GM08714 (cell line): ENCODE results near the gene PCBP4.

Source experiments
- H3K4me3 ChIP-seq: fragments of 200-500 bp; sonication (Bioruptor generic); 2 replicates; pipeline ENCODE4 v1.5.1; 2014; ENCODE audit warnings: mild to moderate bottlenecking, low read length, inconsistent platforms
- ZNF274 ChIP-seq: IDR thresholded peaks from 2 replicates; pipeline ENCODE4 v1.6.1; 2012; ENCODE audit warnings: mild to moderate bottlenecking, low read depth, low read length

Gene PCBP4

DNA sequence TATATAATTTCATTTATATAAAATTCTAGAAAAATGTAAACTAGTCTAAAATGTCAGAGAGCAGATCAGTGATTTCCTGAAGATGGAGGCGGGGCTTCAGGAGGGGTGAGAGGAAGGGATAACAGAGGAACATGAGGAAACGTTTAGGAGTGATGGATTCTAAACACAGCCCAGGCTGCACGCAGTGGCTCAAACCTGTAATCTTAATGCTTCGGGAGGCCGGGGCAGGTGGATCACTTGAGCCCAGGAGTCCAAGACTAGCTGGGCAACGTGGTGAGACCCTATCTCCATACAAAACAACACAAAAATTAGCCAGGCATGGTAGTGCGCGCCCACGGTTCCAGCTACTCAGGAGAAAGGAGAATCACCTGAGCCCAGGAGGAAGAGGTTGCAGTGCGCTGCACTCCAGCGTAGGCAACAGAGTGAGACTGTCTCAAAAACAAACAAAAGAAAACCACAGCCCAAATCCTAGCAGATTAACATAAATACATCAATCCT is 46.1 kb downstream of the PCBP4 start:
- no peak overlapping the region for H3K4me3 ChIP-seq
- TF ChIP-seq ZNF274 = no peak

DNA sequence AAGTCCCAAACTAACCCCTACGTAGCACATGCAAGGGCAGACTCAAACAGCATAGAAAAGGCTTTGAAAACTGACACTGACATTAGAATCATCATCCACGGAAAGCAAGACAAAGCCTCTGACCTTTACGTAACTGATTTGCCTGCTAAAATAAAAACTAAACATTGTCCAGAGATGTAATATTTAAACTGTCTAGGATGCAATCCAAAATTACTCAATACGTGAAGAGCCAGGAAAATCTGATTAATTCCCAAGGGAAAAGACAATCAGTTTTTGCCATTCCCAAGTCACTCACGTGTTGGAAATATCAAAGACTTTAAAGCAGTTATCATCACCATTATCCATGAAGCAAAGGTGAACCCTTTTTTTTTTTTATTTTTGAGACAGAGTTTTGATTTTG is 50.8 kb downstream of the PCBP4 start:
- TF ChIP-seq ZNF274 = no peak

DNA sequence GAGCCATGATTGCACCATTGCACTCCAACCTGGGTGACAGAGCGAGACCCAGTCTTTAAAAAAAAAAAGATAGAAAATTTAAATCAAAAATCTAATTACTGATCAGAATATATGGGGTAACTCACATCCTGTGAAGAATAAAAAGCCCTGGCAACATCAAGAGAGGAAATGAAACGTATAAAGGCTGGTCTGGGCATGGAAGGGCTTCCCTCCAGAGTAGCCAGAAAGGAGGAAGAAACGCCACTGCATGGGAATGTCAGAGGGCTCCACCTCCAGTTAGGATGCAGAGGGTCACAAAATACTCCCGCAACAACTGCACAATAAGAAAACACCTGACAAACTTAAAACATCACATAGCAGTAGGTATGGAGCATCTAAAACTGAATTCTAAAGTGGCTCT is 59.2 kb downstream of the PCBP4 start:
- H3K4me3 ChIP-seq = no peak overlapping the region
- TF ChIP-seq ZNF274 = no peak

More for the DNA sequence above, 50.8 kb downstream of the PCBP4 start:
- H3K4me3 ChIP-seq = no peak overlapping the region
